Uterus (tissue), 4 donors: ENCODE results near the gene ADARB1. TPM values are rescaled to one million over a fixed set of nuclear protein-coding genes. Genes with fewer than 3 reads are reported as not detected.

Experiments
- DNase-seq, 2 donors: peaks; one replicate each; pipeline ENCODE4 v3.0.0-alpha.2; 2019 to 2020
- H3K27ac ChIP-seq, 2 donors: fragments of 200-600 bp; sonication (generic); 1 replicate in 1 of 2; 2 replicates in 1 of 2; pipeline ENCODE4 v1.5.1; 2016 to 2018
- H3K27me3 ChIP-seq, 2 donors: fragments of 200-600 bp; sonication (generic); one replicate each; pipeline ENCODE4 v1.5.1; 2018 to 2019; ENCODE audit warnings: control low read depth in 1 of 2
- H3K36me3 ChIP-seq, 2 donors: fragments of 200-600 bp; sonication (generic); one replicate each; pipeline ENCODE4 v1.5.1; 2019; ENCODE audit warnings: control low read depth in 1 of 2
- H3K4me1 ChIP-seq, 2 donors: fragments of 200-600 bp; sonication (generic); one replicate each; pipeline ENCODE4 v1.5.1; 2018 to 2019; ENCODE audit warnings: control low read depth in 1 of 2
- H3K4me3 ChIP-seq, 2 donors: fragments of 200-600 bp; sonication (generic); 1 replicate in 1 of 2; 2 replicates in 1 of 2; pipeline ENCODE4 v1.5.1; 2018 to 2019; ENCODE audit warnings: mild to moderate bottlenecking in 1 of 2
- H3K9me3 ChIP-seq, 2 donors: fragments of 200-600 bp; sonication (generic); one replicate each; pipeline ENCODE4 v1.5.1; 2019; ENCODE audit warnings: control low read depth in 1 of 2
- POLR2A ChIP-seq, 2 donors: fragments of 450-650 bp; IDR thresholded peaks; one replicate each; pipeline ENCODE4 v1.6.1; 2016; ENCODE audit warnings: antibody characterized with exemption in 2 of 2, mild to moderate bottlenecking in 1 of 2, moderate library complexity in 1 of 2
- intact Hi-C: fragments of 100-400 bp; cut with DNase I; formaldehyde crosslinking; loops from one replicate; pipeline ENCODE4 v1.15.1; 2023; ENCODE audit warnings: low total_unique reads
- total RNA-seq, 4 donors: library from RNA; depleted of rRNA in 3 of 4; stranded (reverse); fragments of >200 nt in 3 of 4; gene quantifications; one replicate each; pipeline versions ENCODE4 v1.1.0 to v1.2.4, GENCODE V29; 2014 to 2023
- TF ChIP-seq, protein P1 (sequence below), 4 experiments: fragments of 200-600 bp in 2 of 4; fragments of 450-650 bp in 2 of 4; sonication (generic) in 2 of 4; IDR thresholded peaks; one replicate each; pipeline ENCODE4 v1.5.1; 2016 to 2019; ENCODE audit warnings: antibody characterized with exemption in 4 of 4, mild to moderate bottlenecking in 2 of 4, moderate library complexity in 1 of 4
- donor health status: DM: yes; HTN: yes; CAD: no.

Gene ADARB1
- total RNA-seq, 4 donors from 2014 or later: 21.8 to 69.6 (median 43.3) TPM

DNA sequence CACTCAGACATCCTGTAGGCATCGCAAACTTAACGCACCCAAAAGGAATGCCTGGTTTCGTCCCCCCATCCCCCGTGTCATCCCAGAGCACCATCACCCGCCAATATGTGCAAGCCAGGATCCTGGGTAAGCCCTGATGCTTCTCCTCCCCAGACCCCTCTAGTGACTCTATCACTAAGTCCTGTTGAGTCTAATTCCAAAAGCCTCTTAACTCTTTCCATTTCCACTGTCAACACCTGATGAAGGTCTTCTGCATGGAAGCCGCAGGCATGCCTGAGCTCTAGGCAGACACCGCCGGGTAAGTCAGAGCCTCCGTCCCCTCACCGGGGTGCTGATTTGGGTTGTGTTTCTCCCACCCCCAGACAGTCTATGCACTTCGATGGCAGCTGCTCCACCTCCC, 5.3 kb upstream of the ADARB1 start:
- Histone ChIP-seq H3K4me1 (peaks cover 0 to 4% of the 10 kb centered on the region in 2 donors), H3K4me3 (no peak overlapping the region), H3K9me3 (no peaks in the 10 kb centered on the region), H3K27me3 (no peaks in the 10 kb centered on the region), H3K36me3 (no peaks in the 10 kb centered on the region), H3K27ac (no peak overlapping the region)
- TF ChIP-seq POLR2A (IDR thresholded peaks at IDR 0.05): no peak
- TF ChIP-seq, protein P1, sequence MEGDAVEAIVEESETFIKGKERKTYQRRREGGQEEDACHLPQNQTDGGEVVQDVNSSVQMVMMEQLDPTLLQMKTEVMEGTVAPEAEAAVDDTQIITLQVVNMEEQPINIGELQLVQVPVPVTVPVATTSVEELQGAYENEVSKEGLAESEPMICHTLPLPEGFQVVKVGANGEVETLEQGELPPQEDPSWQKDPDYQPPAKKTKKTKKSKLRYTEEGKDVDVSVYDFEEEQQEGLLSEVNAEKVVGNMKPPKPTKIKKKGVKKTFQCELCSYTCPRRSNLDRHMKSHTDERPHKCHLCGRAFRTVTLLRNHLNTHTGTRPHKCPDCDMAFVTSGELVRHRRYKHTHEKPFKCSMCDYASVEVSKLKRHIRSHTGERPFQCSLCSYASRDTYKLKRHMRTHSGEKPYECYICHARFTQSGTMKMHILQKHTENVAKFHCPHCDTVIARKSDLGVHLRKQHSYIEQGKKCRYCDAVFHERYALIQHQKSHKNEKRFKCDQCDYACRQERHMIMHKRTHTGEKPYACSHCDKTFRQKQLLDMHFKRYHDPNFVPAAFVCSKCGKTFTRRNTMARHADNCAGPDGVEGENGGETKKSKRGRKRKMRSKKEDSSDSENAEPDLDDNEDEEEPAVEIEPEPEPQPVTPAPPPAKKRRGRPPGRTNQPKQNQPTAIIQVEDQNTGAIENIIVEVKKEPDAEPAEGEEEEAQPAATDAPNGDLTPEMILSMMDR (IDR thresholded peaks at IDR 0.05): no peak
- DNase-seq: no peak
- intact Hi-C loops: no loop called here

DNA sequence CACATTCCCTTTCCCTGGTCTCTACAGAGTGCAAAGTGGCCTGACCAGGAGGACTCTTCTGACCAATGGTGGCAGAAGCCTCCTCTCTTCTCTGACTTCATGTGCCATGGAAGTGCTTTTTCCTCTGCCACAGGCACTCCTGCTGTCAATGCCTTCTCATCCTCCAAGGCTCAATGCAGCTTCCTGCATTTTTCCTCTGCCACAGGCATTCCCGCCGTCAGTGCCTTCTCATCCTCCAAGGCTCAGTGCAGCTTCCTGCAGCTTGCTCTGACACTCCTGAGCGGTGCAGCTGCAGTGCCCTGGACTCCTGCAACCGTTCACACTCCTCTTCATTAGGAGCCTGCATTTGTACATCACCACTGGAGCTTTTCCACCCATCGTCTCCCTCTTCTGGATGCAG, 4.7 kb upstream of the ADARB1 start:
- intact Hi-C loops: loop anchor here (10.0 kb wide), 1 partner anchor 65 kb away; no protein-coding TSS in a partner anchor
- no peak for DNase-seq

DNA sequence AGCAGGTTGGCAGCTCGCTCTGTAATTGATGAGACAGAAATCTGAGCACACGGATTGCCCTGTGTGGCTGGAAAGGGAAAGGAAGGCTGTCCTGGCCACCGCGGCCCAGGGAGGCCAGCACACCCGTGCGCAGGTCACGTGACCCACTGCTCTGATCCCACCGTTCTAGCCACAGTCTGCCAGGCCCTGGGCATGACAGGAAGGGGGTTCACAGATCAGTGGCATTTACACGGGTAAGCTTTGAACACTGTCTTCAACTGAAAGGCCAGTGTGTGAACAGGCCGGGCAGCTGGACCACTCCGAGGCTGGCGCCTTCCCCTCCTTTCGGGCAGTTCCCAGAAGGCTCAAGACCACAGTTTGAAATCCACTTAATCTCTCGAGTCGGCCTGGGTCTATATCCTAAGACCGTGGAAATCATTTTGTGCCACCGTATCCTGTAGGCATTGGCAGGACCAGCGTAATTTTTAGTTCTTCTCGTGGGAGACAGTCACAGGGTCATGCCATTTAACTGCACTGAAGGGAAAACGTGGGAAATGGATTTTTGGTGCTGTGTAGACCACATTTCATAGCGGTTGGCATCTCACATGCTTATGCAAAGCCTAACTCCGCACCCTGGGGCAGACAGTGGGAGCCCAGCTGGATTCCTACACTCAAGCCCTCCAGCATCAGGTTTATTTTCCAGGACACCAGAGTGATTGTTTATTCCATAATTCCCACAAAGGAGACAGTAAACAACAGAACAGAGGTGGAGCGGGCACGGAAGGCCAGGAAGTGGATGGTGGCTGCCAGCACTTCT, 3.1 kb upstream of the ADARB1 start:
- intact Hi-C loops: loop anchor here (10.0 kb wide), 1 partner anchor 64 kb away; no protein-coding TSS in a partner anchor

More for the DNA sequence above, 4.7 kb upstream of the ADARB1 start:
- TF ChIP-seq, protein P1 (IDR thresholded peaks at IDR 0.05): no peak
- TF ChIP-seq POLR2A (IDR thresholded peaks at IDR 0.05): no peak
- Histone ChIP-seq H3K9me3 (no peaks in the 10 kb centered on the region), H3K27ac (no peak overlapping the region), H3K36me3 (no peaks in the 10 kb centered on the region), H3K27me3 (no peaks in the 10 kb centered on the region), H3K4me1 (peaks cover 0 to 4% of the 10 kb centered on the region in 2 donors), H3K4me3 (no peak overlapping the region)

DNA sequence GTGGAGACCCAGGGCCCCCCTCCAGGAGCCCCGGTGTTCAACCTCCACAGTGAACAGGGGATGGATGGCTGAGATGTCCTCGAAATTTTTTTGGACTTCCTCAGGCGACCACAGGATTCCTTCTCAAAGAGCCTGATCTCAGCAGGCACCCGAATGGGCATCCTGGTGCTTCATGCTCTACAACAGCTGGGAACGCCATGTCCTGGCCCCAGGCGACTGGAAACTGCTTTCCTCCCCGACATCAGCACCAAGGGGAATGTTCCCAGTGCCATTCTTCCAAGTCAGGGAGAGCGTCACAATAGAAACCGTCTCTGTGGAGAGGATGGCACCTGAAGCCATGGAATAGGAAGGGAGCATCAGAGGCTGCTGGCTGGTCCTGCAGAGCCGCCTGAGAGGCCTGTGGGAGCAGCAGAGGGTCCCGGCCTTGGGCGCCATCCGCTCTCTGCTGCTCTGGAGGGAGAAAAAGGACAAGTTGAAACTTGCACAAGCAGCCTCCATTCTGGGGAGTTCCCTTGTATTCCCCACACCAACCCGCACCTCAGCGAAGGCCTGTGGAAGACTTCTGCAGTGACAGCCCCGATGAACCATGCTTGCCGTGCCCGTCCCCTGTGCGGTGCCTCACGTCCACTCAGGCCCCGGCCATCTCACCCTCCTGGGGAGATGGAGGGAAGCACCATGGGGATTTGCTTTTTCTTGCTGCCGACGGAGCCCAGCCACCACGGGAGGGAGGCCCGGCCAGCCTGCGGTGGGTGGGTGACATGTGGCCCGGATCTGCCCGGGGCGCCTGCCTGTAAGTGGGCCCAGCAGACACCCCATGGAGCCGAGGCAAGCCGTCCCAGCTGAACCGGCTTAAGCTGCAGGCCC, 2.3 kb upstream of the ADARB1 start:
- H3K9me3 ChIP-seq: no peaks in the 10 kb centered on the region
- no peak overlapping the region for H3K27ac ChIP-seq
- TF ChIP-seq POLR2A (IDR thresholded peaks at IDR 0.05): no peak
- TF ChIP-seq, protein P1 (IDR thresholded peaks at IDR 0.05): no peak
- no peak for DNase-seq
- H3K27me3 ChIP-seq: no peaks in the 10 kb centered on the region
- intact Hi-C loops: loop anchor here (10.0 kb wide), 1 partner anchor 63 kb away; no protein-coding TSS in a partner anchor
- peaks cover 0 to 4% of the 10 kb centered on the region in 2 donors for H3K4me1 ChIP-seq
- H3K36me3 ChIP-seq: no peaks in the 10 kb centered on the region
- no peak overlapping the region for H3K4me3 ChIP-seq

More for the DNA sequence above, 3.1 kb upstream of the ADARB1 start:
- Histone ChIP-seq H3K9me3 (no peaks in the 10 kb centered on the region), H3K4me1 (peaks cover 0 to 4% of the 10 kb centered on the region in 2 donors), H3K27ac (no peak overlapping the region), H3K36me3 (no peaks in the 10 kb centered on the region), H3K4me3 (no peak overlapping the region), H3K27me3 (no peaks in the 10 kb centered on the region)
- DNase-seq: no peak
- no peak for TF ChIP-seq POLR2A (IDR thresholded peaks at IDR 0.05)
- TF ChIP-seq, protein P1 (IDR thresholded peaks at IDR 0.05): no peak
